ENCODE measurements around the gene TNFSF12.
"Not testable (repeated sequence)": the region's sequence is repeated elsewhere in the genome, so short reads cannot be mapped to it uniquely, and the experiment has no call there.

Gene TNFSF12

DNA sequence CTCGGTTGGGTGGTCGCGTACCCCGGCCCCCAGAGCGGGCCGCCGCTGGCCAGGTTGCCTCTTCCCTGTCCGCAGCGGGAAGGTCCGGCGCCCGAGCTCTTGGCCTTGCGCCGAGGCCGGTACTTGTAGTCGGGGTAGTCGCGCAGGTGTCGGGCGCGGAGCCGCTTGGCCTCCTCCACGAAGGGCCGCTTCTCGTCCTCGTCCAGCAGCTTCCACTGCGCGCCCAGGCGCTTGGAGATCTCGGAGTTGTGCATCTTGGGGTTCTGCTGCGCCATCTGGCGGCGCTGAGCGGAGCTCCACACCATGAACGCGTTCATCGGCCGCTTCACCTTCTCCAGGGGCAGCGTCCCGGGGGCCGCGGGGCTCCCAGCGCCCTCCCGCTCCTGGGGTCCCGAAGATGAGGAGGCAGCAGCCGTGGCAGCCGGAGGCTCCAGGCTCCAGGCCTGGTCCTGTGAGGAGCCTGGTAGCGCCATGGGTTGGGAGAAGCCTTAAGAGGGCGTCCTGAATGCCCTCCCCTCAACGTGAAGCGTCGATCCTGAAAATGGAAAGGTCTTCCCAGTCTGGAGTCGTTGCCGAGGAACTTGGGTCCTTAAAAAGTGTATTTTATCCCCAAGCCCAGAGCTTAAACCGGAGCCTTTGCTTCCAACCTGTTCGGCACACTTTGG, 40.5 kb downstream of the TNFSF12 start:
- DNase-seq: peak; percentile 56 to 87

- peak in 1 of 2 experiments; percentile 35 for DNase-seq
Observed at GRCh38 chr17:7589891-7590691, 41.2 kb downstream of the TNFSF12 start, which contains the start of gene SOX15. SOX15 (minus strand) TSS chr17:7590094; CDS start chr17:7589676, 418 bp downstream.

DNA sequence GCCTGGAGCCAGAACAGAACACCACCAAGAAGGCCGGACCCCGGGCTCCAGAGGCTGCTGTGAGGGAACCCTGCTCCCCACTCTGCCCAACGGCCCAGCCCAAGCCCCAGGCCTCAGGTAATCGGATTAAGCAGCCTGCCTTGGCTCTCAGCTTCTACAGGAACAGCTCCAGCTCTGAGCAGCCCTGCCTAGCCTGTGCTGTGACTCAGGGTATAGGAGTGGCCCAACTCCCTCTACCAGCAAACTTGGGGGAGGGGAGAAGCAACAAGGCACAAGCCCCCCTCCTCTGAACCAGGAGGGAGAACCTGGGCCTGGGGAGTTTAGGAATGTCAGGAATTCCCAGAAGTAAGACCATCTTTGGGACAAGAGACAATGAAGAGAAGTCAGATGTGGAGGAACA, 41.9 kb downstream of the TNFSF12 start:
- no peak for DNase-seq

- no peak for DNase-seq
Observed at GRCh38 chr17:7591596-7591995, 42.7 kb downstream of the TNFSF12 start.

DNA sequence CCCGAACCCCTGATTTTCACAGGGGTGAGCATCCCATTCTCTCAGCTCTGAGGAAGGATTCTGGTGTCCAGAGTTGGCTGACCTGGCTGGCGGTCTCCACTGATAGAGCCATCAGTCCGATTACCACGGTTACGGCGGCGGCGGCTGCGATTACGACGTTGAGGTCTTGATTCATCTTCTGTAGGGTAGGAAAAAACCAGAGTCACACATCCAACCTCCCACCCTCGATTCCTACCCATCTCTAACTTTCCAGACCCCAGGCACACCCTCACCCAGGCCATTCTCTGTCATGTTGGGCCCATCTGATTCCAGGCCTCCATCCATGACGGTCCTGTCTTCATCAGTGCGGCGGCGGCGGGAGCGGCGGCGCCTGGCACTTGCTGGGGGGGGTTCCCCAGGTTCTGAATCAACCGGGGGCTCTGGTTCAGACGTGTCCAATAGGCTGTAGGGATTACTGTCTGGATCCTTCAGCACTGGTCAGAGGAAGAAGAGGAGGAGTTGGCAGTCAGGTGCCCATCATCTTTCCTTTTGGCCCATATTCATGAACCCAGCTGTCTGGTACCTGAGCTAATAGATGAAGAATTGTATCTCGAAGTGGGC, 43.7 kb downstream of the TNFSF12 start:
- DNase-seq: no peak

DNA sequence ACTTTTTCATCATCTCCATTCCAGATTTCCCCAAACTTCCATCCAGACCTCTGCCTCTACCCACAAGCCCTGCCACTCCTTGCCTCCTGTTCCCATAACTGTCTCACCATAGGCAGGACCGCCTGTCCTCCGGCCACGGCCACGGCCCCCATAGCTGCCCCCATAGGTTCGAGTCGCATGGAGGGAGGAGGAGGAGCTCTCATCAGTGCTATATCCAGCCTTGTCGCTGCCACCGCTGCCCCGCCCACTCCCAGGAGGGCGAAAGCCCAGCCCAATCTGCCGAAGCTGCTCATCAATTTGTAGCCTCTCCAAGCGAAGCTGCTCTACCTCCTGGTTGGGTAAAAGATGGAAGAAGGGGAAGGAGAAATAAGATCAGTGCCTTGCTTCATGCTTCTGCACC, 44.4 kb downstream of the TNFSF12 start:
- no peak for DNase-seq

DNA sequence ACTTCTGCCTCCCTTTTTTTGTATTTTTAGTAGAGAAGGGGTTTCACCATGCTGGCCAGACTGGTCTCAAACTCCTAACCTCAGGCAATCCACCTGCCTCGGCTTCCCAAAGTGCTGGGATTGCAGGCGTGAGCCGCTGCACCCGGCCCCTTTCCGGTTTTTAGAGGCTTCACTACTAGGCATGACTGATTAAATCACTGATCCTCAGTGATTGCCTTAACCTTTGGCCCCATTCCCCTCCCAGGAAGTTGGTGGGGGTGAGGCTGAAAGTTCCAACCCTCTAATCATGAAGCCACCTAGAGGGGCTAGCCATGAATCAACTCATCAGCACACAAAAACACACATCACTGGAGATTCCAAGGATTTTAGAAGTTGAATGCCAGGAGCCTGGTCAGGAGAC, 48.7 kb downstream of the TNFSF12 start:
- DNase-seq: not testable (repeated sequence)

DNA sequence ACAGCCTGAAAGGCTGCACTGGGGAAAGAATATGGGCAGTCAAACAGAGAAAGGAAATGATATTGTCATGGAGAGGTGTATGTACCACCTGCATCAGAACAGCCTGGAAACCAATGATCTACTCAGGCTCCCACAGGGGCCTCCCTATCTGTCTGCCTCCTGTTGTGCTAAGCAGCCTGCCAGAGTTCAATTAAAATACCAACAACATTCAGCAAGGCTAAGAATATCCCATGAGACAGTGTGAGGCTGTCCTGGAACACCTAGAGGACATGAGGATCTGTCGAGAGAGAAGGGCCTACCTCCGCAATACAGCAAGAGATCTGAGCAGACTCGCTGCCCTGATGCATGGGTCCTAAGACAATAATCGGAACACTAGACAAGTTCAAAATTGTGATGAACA, 57.4 kb downstream of the TNFSF12 start:
- no peak for DNase-seq

All from NCI-H526 (cell line).